Bronchial epithelial cell (primary cell): ENCODE data around the gene PLA2G2F. TPM values are rescaled to one million over a fixed set of nuclear protein-coding genes. Genes with fewer than 3 reads are reported as not detected.

ENCODE experiments used
- DNase-seq: peaks from one replicate; pipeline ENCODE4 v3.0.0-alpha.2; 2010; ENCODE audit warnings: low read depth
- FAIRE-seq: peaks from 2 replicates; lab custom pipeline; 2011; peaks lifted over from hg19 to GRCh38; lab: Jason Lieb, UNC
- H3K27me3 ChIP-seq: 2 replicates; pipeline ENCODE4 v1.5.1; 2011; ENCODE audit warnings: low read length; ENCODE audit not compliant: control insufficient read depth, insufficient read depth
- H3K36me3 ChIP-seq: 2 replicates; pipeline ENCODE4 v1.5.1; 2011; ENCODE audit warnings: low read length; ENCODE audit not compliant: control insufficient read depth, insufficient read depth
- H3K4me3 ChIP-seq: 2 replicates; pipeline ENCODE4 v1.5.1; 2011; ENCODE audit warnings: mild to moderate bottlenecking, low read depth, low read length, control low read depth
- total RNA-seq: library from RNA; depleted of rRNA; stranded (reverse); fragments of >200 nt; gene quantifications from 2 replicates; pipeline ENCODE4 v1.2.1, GENCODE V29; 2014
- TF ChIP-seq, protein P1 (sequence below): IDR thresholded peaks from 2 replicates; pipeline ENCODE4 v1.5.1; 2011; ENCODE audit warnings: mild to moderate bottlenecking, moderate library complexity, low read length, control low read depth, inconsistent platforms; ENCODE audit not compliant: insufficient read depth, severe bottlenecking

Gene PLA2G2F, protein sequence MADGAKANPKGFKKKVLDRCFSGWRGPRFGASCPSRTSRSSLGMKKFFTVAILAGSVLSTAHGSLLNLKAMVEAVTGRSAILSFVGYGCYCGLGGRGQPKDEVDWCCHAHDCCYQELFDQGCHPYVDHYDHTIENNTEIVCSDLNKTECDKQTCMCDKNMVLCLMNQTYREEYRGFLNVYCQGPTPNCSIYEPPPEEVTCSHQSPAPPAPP
- not detected in 2 replicates for total RNA-seq

DNA sequence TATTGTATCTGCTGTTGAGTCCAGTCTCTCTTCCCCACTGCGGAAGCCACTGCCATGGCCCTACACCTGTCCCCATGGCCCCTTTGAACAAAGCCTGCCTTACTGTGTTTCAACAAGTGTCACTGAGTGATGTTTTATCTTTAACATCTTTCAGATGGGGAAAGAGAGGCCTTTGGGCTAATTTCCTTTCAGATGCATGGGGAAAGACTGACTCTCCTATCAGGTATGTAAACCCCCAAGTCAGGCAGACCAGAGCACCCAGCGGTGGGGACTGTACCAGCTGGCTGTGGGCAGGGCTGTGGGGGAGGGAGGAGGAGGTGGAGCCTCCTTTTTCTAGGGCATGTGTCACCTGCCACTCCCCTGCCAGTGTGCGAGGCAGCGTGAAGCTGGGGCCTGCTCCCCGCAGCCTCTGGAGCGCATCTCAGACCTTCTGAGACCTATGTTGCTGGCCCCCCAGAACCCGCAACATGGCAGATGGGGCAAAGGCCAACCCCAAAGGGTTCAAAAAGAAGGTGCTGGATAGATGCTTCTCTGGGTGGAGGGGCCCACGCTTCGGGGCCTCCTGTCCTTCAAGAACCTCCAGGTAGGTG lies at the start of gene PLA2G2F:
PLA2G2F (plus strand) TSS at position 363 of the 590 bp plus-strand sequence; CDS start at position 468, 105 bp downstream.
- FAIRE-seq: no peak
- DNase-seq: no peak

DNA sequence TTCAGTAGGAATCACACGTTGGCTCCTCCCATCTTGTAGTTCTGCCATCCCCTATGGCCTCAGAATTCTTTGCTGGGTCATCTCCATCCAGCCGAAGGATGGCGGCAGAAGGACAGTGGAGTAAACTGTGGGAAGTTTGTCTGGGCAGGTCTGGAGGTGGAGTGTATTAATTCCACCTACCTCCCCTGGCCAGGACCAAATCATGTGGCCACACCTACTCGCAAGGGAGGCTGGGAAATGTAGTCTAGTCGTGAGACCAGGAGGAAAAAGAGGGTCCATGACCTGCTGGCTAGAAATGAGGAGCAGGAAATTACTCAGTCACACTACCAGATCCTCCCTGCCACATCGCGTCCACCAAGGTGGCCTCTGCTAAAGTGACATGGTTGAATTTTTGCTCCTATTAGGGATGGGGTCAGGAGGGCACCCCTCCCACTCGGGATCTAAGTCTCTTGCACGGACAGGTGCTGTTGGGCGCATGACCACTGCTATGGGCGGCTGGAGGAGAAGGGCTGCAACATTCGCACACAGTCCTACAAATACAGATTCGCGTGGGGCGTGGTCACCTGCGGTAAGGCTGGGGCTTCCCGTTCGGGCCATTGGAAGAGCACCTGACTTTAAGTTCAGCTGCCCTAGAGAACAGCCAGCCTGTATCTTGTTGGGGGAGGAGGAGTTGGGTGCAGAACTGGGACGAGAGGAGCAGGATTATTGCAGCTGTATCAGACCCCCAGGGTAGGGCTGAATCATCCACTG lies 49.6 kb upstream of the PLA2G2F start:
- TF ChIP-seq, protein P1, sequence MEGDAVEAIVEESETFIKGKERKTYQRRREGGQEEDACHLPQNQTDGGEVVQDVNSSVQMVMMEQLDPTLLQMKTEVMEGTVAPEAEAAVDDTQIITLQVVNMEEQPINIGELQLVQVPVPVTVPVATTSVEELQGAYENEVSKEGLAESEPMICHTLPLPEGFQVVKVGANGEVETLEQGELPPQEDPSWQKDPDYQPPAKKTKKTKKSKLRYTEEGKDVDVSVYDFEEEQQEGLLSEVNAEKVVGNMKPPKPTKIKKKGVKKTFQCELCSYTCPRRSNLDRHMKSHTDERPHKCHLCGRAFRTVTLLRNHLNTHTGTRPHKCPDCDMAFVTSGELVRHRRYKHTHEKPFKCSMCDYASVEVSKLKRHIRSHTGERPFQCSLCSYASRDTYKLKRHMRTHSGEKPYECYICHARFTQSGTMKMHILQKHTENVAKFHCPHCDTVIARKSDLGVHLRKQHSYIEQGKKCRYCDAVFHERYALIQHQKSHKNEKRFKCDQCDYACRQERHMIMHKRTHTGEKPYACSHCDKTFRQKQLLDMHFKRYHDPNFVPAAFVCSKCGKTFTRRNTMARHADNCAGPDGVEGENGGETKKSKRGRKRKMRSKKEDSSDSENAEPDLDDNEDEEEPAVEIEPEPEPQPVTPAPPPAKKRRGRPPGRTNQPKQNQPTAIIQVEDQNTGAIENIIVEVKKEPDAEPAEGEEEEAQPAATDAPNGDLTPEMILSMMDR: no peak
- Histone ChIP-seq H3K36me3 (no peaks in the 10 kb centered on the region), H3K27me3 (no peaks in the 10 kb centered on the region), H3K4me3 (no peak overlapping the region)
- DNase-seq (peak; percentile 5), FAIRE-seq (no peak)

More for the DNA sequence above, at the start of gene PLA2G2F:
- H3K36me3 ChIP-seq: no peaks in the 10 kb centered on the region
- TF ChIP-seq, protein P1: no peak
- H3K27me3 ChIP-seq: no peaks in the 10 kb centered on the region
- H3K4me3 ChIP-seq: no peak within 1 kb of the TSS

DNA sequence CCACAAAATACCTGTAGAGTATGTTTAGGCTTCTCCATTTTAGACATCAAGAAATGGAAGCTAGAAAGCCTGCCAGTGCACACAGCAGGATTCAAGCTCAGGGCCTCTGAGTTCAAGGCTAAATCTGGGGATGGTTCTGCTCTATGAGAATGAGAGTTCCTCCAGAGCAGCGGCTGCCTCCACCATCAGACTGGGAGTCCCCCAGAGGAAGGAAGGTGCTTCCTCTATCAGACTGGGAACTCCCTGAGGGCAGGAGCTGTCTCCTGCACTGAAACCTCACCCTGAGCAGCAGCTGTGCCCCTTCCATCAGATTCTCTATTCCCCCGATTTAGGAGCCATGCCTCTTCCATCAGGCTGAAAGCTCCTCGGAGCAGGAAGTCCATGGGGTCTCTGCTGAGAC lies 49.0 kb upstream of the PLA2G2F start:
- Histone ChIP-seq H3K27me3 (no peaks in the 10 kb centered on the region), H3K4me3 (no peak overlapping the region), H3K36me3 (no peaks in the 10 kb centered on the region)
- no peak for DNase-seq
- FAIRE-seq: no peak
- TF ChIP-seq, protein P1: no peak

DNA sequence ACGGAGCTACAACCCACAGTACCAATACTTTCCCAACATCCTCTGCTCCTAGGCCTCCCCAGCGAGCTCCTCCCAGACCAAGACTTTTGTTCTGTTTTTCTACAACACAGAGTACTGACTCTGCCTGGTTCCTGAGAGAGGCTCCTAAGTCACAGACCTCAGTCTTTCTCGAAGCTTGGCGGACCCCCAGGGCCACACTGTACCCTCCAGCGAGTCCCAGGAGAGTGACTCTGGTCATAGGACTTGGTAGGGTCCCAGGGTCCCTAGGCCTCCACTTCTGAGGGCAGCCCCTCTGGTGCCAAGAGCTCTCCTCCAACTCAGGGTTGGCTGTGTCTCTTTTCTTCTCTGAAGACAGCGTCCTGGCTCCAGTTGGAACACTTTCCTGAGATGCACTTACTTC lies 48.5 kb upstream of the PLA2G2F start:
- TF ChIP-seq, protein P1: no peak
- no peak for DNase-seq
- Histone ChIP-seq H3K27me3 (no peaks in the 10 kb centered on the region), H3K36me3 (no peaks in the 10 kb centered on the region), H3K4me3 (no peak overlapping the region)
- FAIRE-seq: no peak

DNA sequence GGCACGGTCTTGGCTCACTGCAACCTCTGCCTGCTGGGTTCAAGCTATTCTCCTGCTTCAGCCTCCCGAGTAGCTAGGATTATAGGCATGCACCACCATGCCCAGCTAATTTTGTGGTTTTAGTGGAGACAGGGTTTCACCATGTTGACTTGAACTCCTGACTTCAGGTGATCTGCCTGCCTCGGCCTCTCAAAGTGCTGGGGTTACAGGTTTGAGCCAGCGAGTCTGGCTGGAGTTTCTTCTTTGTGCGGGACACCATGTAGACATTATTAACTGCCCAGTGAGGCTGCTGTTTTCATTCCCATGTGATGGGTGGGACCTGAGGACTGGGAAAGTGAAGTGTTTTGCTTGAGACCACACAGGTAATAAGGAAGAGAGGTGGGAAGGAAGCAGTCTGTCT lies 45.8 kb upstream of the PLA2G2F start:
- no peak for DNase-seq
- no peak for FAIRE-seq
- TF ChIP-seq, protein P1: no peak
- no peaks in the 10 kb centered on the region for H3K27me3 ChIP-seq
- H3K4me3 ChIP-seq: no peak overlapping the region
- H3K36me3 ChIP-seq: no peaks in the 10 kb centered on the region
